T-cell (primary cell): Measurements from ENCODE around the gene YPEL3. TPM values are rescaled to one million over a fixed set of nuclear protein-coding genes. Genes with fewer than 3 reads are reported as not detected.

Experiments used
- ATAC-seq, 4 experiments: fragments of 200-7000 bp in 3 of 4; fragments of 150-1000 bp in 1 of 4; cut with Tn5 transposase; replicated peaks in 1 of 4; 1 replicate in 3 of 4; 2 replicates in 1 of 4; pipeline ENCODE4 v1.10.0; 2021; ENCODE audit warnings: moderate library complexity in 3 of 4, mild to moderate bottlenecking in 2 of 4, moderate number of reproducible peaks in 1 of 4
- CTCF ChIA-PET, 2 donors: fragments of 300-600 bp; sonication (Branson Sonifier 250); formaldehyde crosslinking; loops; one replicate each; lab custom pipeline; 2022; ENCODE audit warnings: antibody characterized with exemption in 2 of 2; lab: Charles Lee
- POLR2A ChIA-PET, 2 donors: fragments of 300-600 bp; sonication (Branson Sonifier 250); formaldehyde crosslinking; loops; one replicate each; lab custom pipeline; 2022; ENCODE audit warnings: antibody characterized with exemption in 2 of 2; lab: Charles Lee
- DNase-seq, 35 experiments: peaks; one replicate each; pipeline versions ENCODE4 v3.0.0 to v3.0.0-alpha.2; 2013 to 2023
- H3K27ac ChIP-seq: one replicate; pipeline ENCODE4 v1.5.1; 2013; ENCODE audit warnings: low read length
- H3K27me3 ChIP-seq, 2 experiments: replicated peaks in 1 of 2; 1 replicate in 1 of 2; 2 replicates in 1 of 2; pipeline versions ENCODE4 v1.6.1 to v1.7.0; 2013; ENCODE audit warnings: low read length in 1 of 2, mixed read lengths in 1 of 2; ENCODE audit not compliant: control insufficient read depth in 2 of 2, insufficient read depth in 2 of 2; ENCODE audit errors: extremely low read depth in 1 of 2
- H3K36me3 ChIP-seq, 2 donors: 1 replicate in 1 of 2; 2 replicates in 1 of 2; pipeline versions ENCODE4 v1.6.1 to v1.7.0; 2013; ENCODE audit warnings: low read length in 1 of 2; ENCODE audit not compliant: control insufficient read depth in 2 of 2, insufficient read depth in 1 of 2; ENCODE audit errors: extremely low read depth in 1 of 2
- H3K4me1 ChIP-seq, 2 experiments: 1 replicate in 1 of 2; 2 replicates in 1 of 2; pipeline versions ENCODE4 v1.6.1 to v1.7.0; 2013; ENCODE audit warnings: low read length in 2 of 2, mixed read lengths in 1 of 2; ENCODE audit not compliant: insufficient read depth in 2 of 2, control insufficient read depth in 1 of 2; ENCODE audit errors: extremely low read depth in 1 of 2
- H3K4me3 ChIP-seq, 2 donors: 1 replicate in 1 of 2; 2 replicates in 1 of 2; pipeline versions ENCODE4 v1.5.1 to v1.7.0; 2013; ENCODE audit warnings: mild to moderate bottlenecking in 2 of 2, low read length in 1 of 2, moderate library complexity in 1 of 2; ENCODE audit not compliant: control insufficient read depth in 1 of 2; ENCODE audit errors: extremely low read depth in 1 of 2
- H3K9me3 ChIP-seq: 2 replicates; pipeline ENCODE4 v1.7.0; 2013
- H3K27ac Mint-ChIP-seq, 2 donors: one replicate each; pipeline ENCODE4 v1.8.0; 2020 to 2021; ENCODE audit warnings: mild to moderate bottlenecking in 2 of 2, mixed read lengths in 2 of 2
- H3K27me3 Mint-ChIP-seq, 2 donors: one replicate each; pipeline ENCODE4 v1.8.0; 2021 to 2022; ENCODE audit warnings: mixed read lengths in 2 of 2
- H3K36me3 Mint-ChIP-seq: one replicate; pipeline ENCODE4 v1.8.0; 2021; ENCODE audit warnings: mixed read lengths
- H3K4me1 Mint-ChIP-seq, 3 donors: one replicate each; pipeline ENCODE4 v1.8.0; 2020 to 2022; ENCODE audit warnings: mixed read lengths in 3 of 3, mild to moderate bottlenecking in 1 of 3
- H3K4me3 Mint-ChIP-seq, 3 donors: one replicate each; pipeline ENCODE4 v1.8.0; 2020 to 2022; ENCODE audit warnings: mild to moderate bottlenecking in 3 of 3, mixed read lengths in 3 of 3, moderate library complexity in 3 of 3
- H3K9me3 Mint-ChIP-seq, 3 donors: one replicate each; pipeline ENCODE4 v1.8.0; 2020 to 2022; ENCODE audit warnings: mixed read lengths in 3 of 3
- WGBS: methylation state at CpG from one replicate; pipeline ENCODE4 v1.1.5; 2013; ENCODE audit warnings: missing lambda C conversion rate; ENCODE audit not compliant: insufficient coverage; 5-methylcytosine and 5-hydroxymethylcytosine counted together
- total RNA-seq, 35 experiments: library from RNA in 6 of 35; stranded (reverse) in 6 of 35; fragments of 120-200 nt in 1 of 35; gene quantifications; one replicate each; pipeline versions ENCODE4 v1.2.1 to v1.2.4 and lab custom pipeline; 2013 to 2026

The YPEL3 gene
- total RNA-seq (100 to 1,000 TPM; 105 to 277 (median 226) TPM), total RNA-seq (lab: John Stamatoyannopoulos, UW) (3.3 to 167 (median 67.8) reads per million in 29 experiments)
- total RNA-seq (2013), result 90.6 TPM

- H3K4me1 ChIP-seq, result peaks cover 26 to 53% of the 10 kb centered on the region in 2 experiments
- H3K4me1 Mint-ChIP-seq, result peaks cover 30 to 34% (median 34%) of the 10 kb centered on the region in 3 donors
- peaks cover 3% of the 10 kb centered on the region for H3K9me3 ChIP-seq
- peak within 1 kb of the TSS; percentile 88 for H3K27ac ChIP-seq
- peaks cover 33% of the 10 kb centered on the region for H3K36me3 Mint-ChIP-seq
- ChIA-PET POLR2A (no interaction called here), CTCF (interaction anchor here in 1 of 2 donors (0.5 kb wide), 1 partner anchor 806 kb away, joined by 7 read pairs; no protein-coding TSS in a partner anchor)
- peaks cover 5 to 20% (median 19%) of the 10 kb centered on the region in 3 donors for H3K9me3 Mint-ChIP-seq
- no peaks in the 10 kb centered on the region for H3K27me3 Mint-ChIP-seq
- H3K27ac Mint-ChIP-seq, result peak within 1 kb of the TSS; percentile 93 to 95
- H3K4me3 Mint-ChIP-seq, result peak within 1 kb of the TSS; percentile 87 to 93 (median 88)
- peaks cover 6 to 19% of the 10 kb centered on the region in 2 donors for H3K36me3 ChIP-seq
- peak within 1 kb of the TSS; percentile 62 to 79 for H3K4me3 ChIP-seq
- 11% methylated on average over 74 of the region's 77 CpGs for WGBS
- peak; percentile 69 to 76 (median 72) for ATAC-seq
- H3K27me3 ChIP-seq, result peaks cover 0 to 2% of the 10 kb centered on the region in 2 experiments
- peak; percentile 74 to 92 (median 86) for DNase-seq
Observed at GRCh38 chr16:30096105-30096861, at the start of gene YPEL3. Gene YPEL3, minus strand, starts transcription at chr16:30096213. Its CDS starts 731 bp downstream, at chr16:30095482.

- H3K9me3 Mint-ChIP-seq, result peaks cover 2 to 4% (median 4%) of the 10 kb centered on the region in 3 donors
- Histone ChIP-seq H3K4me3 (no peak overlapping the region), H3K27ac (no peak overlapping the region), H3K4me1 (peaks cover 3 to 8% of the 10 kb centered on the region in 2 experiments), H3K9me3 (no peaks in the 10 kb centered on the region), H3K27me3 (no peaks in the 10 kb centered on the region), H3K36me3 (no peaks in the 10 kb centered on the region)
- peak overlapping the region in 1 of 2 donors; percentile 0 for H3K27ac Mint-ChIP-seq
- ATAC-seq (no peak), DNase-seq (no peak)
- peaks cover 9 to 14% (median 11%) of the 10 kb centered on the region in 3 donors for H3K4me1 Mint-ChIP-seq
- H3K27me3 Mint-ChIP-seq, result no peaks in the 10 kb centered on the region
- no peak overlapping the region for H3K4me3 Mint-ChIP-seq
- WGBS, result no CpG with 5 or more reads among the region's 1 CpG
- peaks cover 3% of the 10 kb centered on the region for H3K36me3 Mint-ChIP-seq
- POLR2A ChIA-PET, result no interaction called here
- CTCF ChIA-PET, result interaction anchor here in 1 of 2 donors (0.6 kb wide), 1 partner anchor 35 kb away, joined by 3 read pairs; no protein-coding TSS in a partner anchor
Observed at GRCh38 chr16:30145657-30146056, 49.6 kb upstream of the YPEL3 start.

- no peak overlapping the region for H3K27ac ChIP-seq
- no CpG with 5 or more reads among the region's 1 CpG for WGBS
- Mint-ChIP-seq H3K36me3 (peaks cover 3% of the 10 kb centered on the region), H3K4me3 (no peak overlapping the region), H3K27me3 (no peaks in the 10 kb centered on the region), H3K27ac (no peak overlapping the region), H3K9me3 (peaks cover 2 to 4% (median 4%) of the 10 kb centered on the region in 3 donors), H3K4me1 (peaks cover 11 to 16% (median 15%) of the 10 kb centered on the region in 3 donors)
- no peaks in the 10 kb centered on the region for H3K27me3 ChIP-seq
- ChIA-PET CTCF (no interaction called here), POLR2A (no interaction called here)
- peaks cover 5 to 15% of the 10 kb centered on the region in 2 experiments for H3K4me1 ChIP-seq
- H3K36me3 ChIP-seq, result no peaks in the 10 kb centered on the region
- H3K4me3 ChIP-seq, result no peak overlapping the region
- no peaks in the 10 kb centered on the region for H3K9me3 ChIP-seq
- no peak for DNase-seq
- no peak for ATAC-seq
Observed at GRCh38 chr16:30144917-30145316, 48.9 kb upstream of the YPEL3 start.

GRCh38 chr16:30144017-30144416 lies 48.0 kb upstream of the YPEL3 start:
- H3K4me3 ChIP-seq, result no peak overlapping the region
- H3K27me3 ChIP-seq, result no peaks in the 10 kb centered on the region
- ChIA-PET POLR2A (no interaction called here), CTCF (interaction anchor here in 1 of 2 donors (1.2 kb wide), 1 partner anchor 273 kb away, joined by 3 read pairs; no protein-coding TSS in a partner anchor)
- Mint-ChIP-seq H3K27ac (no peak overlapping the region), H3K27me3 (no peaks in the 10 kb centered on the region), H3K9me3 (no peaks in the 10 kb centered on the region), H3K4me1 (peaks cover 18 to 24% (median 23%) of the 10 kb centered on the region in 3 donors), H3K36me3 (no peaks in the 10 kb centered on the region), H3K4me3 (no peak overlapping the region)
- no peak overlapping the region for H3K27ac ChIP-seq
- H3K36me3 ChIP-seq, result no peaks in the 10 kb centered on the region
- no peak for ATAC-seq
- peaks cover 9 to 24% of the 10 kb centered on the region in 2 experiments for H3K4me1 ChIP-seq
- no peak for DNase-seq
- H3K9me3 ChIP-seq, result no peaks in the 10 kb centered on the region

GRCh38 chr16:30143347-30143702 lies 47.3 kb upstream of the YPEL3 start:
- no peaks in the 10 kb centered on the region for H3K9me3 ChIP-seq
- no peak overlapping the region for H3K4me3 Mint-ChIP-seq
- peaks cover 9 to 26% of the 10 kb centered on the region in 2 experiments for H3K4me1 ChIP-seq
- no CpG with 5 or more reads among the region's 2 CpGs for WGBS
- no peaks in the 10 kb centered on the region for H3K27me3 Mint-ChIP-seq
- no peak for DNase-seq
- H3K36me3 Mint-ChIP-seq, result no peaks in the 10 kb centered on the region
- H3K4me1 Mint-ChIP-seq, result peaks cover 18 to 26% (median 24%) of the 10 kb centered on the region in 3 donors
- ATAC-seq, result peak in 1 of 4 experiments; percentile 18
- ChIA-PET POLR2A (no interaction called here), CTCF (interaction anchor here in 1 of 2 donors (0.8 to 1.5 kb wide), 7 partner anchors 41 to 274 kb away, joined by 3 to 5 read pairs (median 4); partner anchors contain the start of genes CORO1A, SEPTIN1 and TBX6)
- no peaks in the 10 kb centered on the region for H3K36me3 ChIP-seq
- H3K9me3 Mint-ChIP-seq, result no peaks in the 10 kb centered on the region
- peak overlapping the region; percentile 24 to 79 for H3K27ac Mint-ChIP-seq
- no peak overlapping the region for H3K27ac ChIP-seq
- H3K4me3 ChIP-seq, result no peak overlapping the region
- no peaks in the 10 kb centered on the region for H3K27me3 ChIP-seq

GRCh38 chr16:30142672-30143346 lies 46.8 kb upstream of the YPEL3 start:
- no peaks in the 10 kb centered on the region for H3K36me3 ChIP-seq
- H3K4me1 ChIP-seq, result peaks cover 9 to 26% of the 10 kb centered on the region in 2 experiments
- no peak overlapping the region for H3K27ac ChIP-seq
- 83% methylated on average over 1 of the region's 13 CpGs for WGBS
- Mint-ChIP-seq H3K36me3 (no peaks in the 10 kb centered on the region), H3K27ac (peak overlapping the region; percentile 24 to 79), H3K4me1 (peaks cover 18 to 26% (median 24%) of the 10 kb centered on the region in 3 donors), H3K4me3 (no peak overlapping the region), H3K9me3 (no peaks in the 10 kb centered on the region), H3K27me3 (no peaks in the 10 kb centered on the region)
- H3K27me3 ChIP-seq, result no peaks in the 10 kb centered on the region
- no peak overlapping the region for H3K4me3 ChIP-seq
- DNase-seq (peak in 6 of 35 experiments; percentile 4 to 63 (median 17)), ATAC-seq (peak in 3 of 4 experiments; percentile 38 to 78 (median 53))
- no peaks in the 10 kb centered on the region for H3K9me3 ChIP-seq
- POLR2A ChIA-PET, result no interaction called here
- CTCF ChIA-PET, result interaction anchor here in 1 of 2 donors (0.8 to 1.5 kb wide), 7 partner anchors 41 to 275 kb away, joined by 3 to 5 read pairs (median 4); partner anchors contain the start of genes CORO1A, SEPTIN1 and TBX6
